Activated T-helper 17 cell treated with anti-CD3 and anti-CD28 coated beads, Interleukin-2, amount 50 U/mL, for 72 hours (primary cell): ENCODE data around the gene COL6A3. TPM values are rescaled to one million over a fixed set of nuclear protein-coding genes. Genes with fewer than 3 reads are reported as not detected.

Experiments used
- ATAC-seq: fragments of 150-1000 bp; cut with Tn5 transposase; replicated peaks from 2 replicates; pipeline ENCODE4 v1.10.0; 2021; ENCODE audit warnings: mild to moderate bottlenecking, moderate library complexity
- H3K27ac Mint-ChIP-seq: one replicate; pipeline ENCODE4 v1.8.0; 2022; ENCODE audit warnings: mixed read lengths
- H3K27me3 Mint-ChIP-seq: one replicate; pipeline ENCODE4 v1.8.0; 2022; ENCODE audit warnings: mixed read lengths
- H3K36me3 Mint-ChIP-seq: one replicate; pipeline ENCODE4 v1.8.0; 2022; ENCODE audit warnings: low read depth, mild to moderate bottlenecking, mixed read lengths
- H3K4me1 Mint-ChIP-seq: one replicate; pipeline ENCODE4 v1.8.0; 2022; ENCODE audit warnings: mixed read lengths
- H3K4me3 Mint-ChIP-seq: one replicate; pipeline ENCODE4 v1.8.0; 2022; ENCODE audit warnings: mild to moderate bottlenecking, mixed read lengths
- H3K9me3 Mint-ChIP-seq: one replicate; pipeline ENCODE4 v1.8.0; 2022; ENCODE audit warnings: mixed read lengths
- total RNA-seq, 2 donors: library from RNA; stranded (reverse); gene quantifications; one replicate each; pipeline ENCODE4 v1.2.3, GENCODE V29; 2022

The COL6A3 gene
- total RNA-seq, 2 donors from 2014 or later: 10.6 to 30.7 TPM

DNA sequence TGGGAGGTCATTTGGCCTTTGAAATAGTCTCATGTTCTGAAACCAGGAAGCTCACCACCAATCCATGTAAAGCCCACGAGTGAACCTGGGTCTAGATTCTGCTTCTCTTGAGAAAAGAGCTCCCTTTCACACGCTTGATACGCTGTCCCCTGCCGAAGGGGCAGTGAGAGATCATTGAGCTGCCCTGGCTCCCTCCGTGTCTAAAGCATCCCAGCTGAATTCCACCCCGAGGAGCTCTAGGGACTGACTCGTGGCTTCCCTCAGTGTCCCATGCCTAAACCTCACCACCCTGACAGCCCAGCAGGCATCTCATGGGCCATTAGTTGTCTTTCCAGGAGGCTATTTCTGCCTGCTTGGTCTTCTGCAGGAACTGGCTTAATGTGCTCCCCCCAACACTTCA is 68.6 kb downstream of the COL6A3 start:
- Mint-ChIP-seq H3K27ac (no peak overlapping the region), H3K9me3 (no peaks in the 10 kb centered on the region), H3K36me3 (peaks cover 4% of the 10 kb centered on the region), H3K4me3 (no peak overlapping the region), H3K4me1 (no peaks in the 10 kb centered on the region), H3K27me3 (no peaks in the 10 kb centered on the region)
- no peak for ATAC-seq

DNA sequence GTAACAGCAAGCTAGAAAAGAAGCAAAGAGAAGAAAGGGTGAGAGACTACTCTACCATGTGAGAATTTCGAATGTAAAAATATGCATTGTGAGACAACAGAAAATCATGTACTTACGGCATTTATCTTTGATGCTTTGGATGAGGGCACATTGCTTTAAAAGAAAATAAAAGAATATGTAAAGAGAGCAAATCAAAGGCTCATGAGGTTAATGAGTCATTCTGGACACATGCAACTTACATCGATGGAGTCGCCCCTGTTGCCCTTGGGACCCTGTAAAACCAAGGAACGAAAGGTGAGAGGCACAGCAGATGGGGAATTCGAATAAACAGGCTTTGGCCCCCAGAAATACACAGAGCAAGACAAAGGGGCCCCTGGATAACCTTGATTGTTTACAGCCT is 69.0 kb downstream of the COL6A3 start:
- Mint-ChIP-seq H3K36me3 (peaks cover 4% of the 10 kb centered on the region), H3K9me3 (no peaks in the 10 kb centered on the region), H3K27me3 (no peaks in the 10 kb centered on the region), H3K27ac (no peak overlapping the region), H3K4me1 (no peaks in the 10 kb centered on the region), H3K4me3 (no peak overlapping the region)
- ATAC-seq: no peak

DNA sequence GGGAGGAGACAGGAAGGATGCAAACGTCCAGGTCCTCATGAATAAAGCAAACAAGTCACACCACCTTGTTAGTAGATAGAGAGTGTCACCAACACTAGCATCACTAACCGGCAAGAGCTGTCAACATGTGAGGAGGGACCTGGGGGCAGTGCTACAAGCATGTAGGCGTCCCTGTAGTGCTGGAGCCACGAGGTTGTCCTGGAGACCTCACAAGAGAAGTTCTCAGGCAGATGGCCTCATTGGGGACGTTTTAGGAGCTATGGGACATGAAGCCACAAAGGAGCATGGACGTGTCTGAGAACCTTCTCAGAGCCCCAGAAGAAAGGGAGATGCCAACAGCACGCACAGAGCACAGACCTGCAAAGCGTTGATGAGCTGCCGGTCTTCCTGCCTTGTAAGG is 70.0 kb downstream of the COL6A3 start:
- no peaks in the 10 kb centered on the region for H3K9me3 Mint-ChIP-seq

DNA sequence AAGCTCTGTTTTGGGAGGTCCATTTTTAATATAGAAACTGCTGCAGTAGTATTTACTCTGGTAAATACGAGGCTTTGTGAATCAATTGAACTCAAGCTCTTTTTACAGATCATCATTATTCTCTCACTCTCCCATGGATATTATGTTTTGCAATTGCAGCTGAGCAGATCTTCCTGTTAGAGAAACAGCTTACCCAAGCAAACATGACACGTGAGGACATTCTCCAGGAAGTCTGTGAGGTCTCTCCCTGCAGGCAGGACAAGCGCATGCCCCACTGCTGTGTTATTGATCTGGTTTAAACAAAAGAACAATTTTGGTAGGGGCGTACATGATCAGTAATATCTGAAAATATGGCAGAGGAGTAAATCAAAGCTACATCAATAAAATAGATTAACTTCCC is 72.1 kb downstream of the COL6A3 start:
- no peak for ATAC-seq
- Mint-ChIP-seq H3K27me3 (no peaks in the 10 kb centered on the region), H3K9me3 (no peaks in the 10 kb centered on the region), H3K27ac (no peak overlapping the region), H3K4me1 (no peaks in the 10 kb centered on the region), H3K4me3 (no peak overlapping the region), H3K36me3 (peaks cover 4% of the 10 kb centered on the region)

More for the DNA sequence above, 70.0 kb downstream of the COL6A3 start:
- no peaks in the 10 kb centered on the region for H3K4me1 Mint-ChIP-seq
- no peaks in the 10 kb centered on the region for H3K27me3 Mint-ChIP-seq
- no peak overlapping the region for H3K27ac Mint-ChIP-seq
- ATAC-seq: no peak
- H3K4me3 Mint-ChIP-seq: no peak overlapping the region
- H3K36me3 Mint-ChIP-seq: peaks cover 4% of the 10 kb centered on the region

DNA sequence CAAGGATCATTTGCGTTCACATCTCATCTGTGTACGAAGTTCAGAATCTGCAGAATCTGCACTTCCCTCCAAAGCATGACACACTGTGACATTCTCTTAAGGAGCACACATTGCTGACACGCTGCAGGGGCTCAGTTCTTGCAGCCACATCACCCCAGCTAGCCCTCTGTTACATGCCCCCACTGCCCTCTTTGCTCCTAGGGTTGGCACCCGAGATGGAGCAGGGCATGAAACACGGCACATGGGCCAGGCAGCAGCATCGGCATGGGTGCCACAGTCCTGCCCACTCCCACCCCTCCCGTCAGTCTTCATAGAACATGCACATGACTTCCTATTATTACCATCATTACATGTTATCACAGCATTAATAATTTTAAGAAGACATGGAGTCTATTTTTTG is 76.4 kb downstream of the COL6A3 start:
- no peak overlapping the region for H3K4me3 Mint-ChIP-seq
- H3K27ac Mint-ChIP-seq: no peak overlapping the region
- peaks cover 18% of the 10 kb centered on the region for H3K36me3 Mint-ChIP-seq

DNA sequence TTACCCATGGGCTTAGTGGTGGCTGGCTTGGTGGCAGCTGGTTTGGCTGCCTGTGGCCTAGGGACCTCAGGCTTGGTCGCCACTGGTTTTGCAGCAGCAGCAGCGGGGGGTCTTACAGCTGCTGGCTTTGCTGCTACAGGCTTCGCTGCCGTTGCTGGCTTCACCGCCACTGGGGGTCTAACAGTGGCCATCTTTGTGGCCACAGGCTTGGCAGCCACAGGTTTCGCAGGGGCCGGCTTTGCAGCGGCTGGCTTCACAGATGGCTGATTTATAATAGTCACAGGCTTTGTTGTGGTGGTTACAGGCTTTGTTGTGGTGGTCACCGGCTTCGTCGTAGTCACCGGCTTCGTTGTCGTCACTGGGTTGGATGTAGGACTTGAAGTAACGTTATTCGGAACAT is 77.8 kb downstream of the COL6A3 start:
- Mint-ChIP-seq H3K27me3 (no peaks in the 10 kb centered on the region), H3K4me3 (no peak overlapping the region), H3K27ac (no peak overlapping the region), H3K9me3 (no peaks in the 10 kb centered on the region), H3K4me1 (no peaks in the 10 kb centered on the region), H3K36me3 (peaks cover 14% of the 10 kb centered on the region)
- ATAC-seq: no peak

More for the DNA sequence above, 76.4 kb downstream of the COL6A3 start:
- ATAC-seq: no peak
- Mint-ChIP-seq H3K27me3 (no peaks in the 10 kb centered on the region), H3K9me3 (no peaks in the 10 kb centered on the region), H3K4me1 (no peaks in the 10 kb centered on the region)

DNA sequence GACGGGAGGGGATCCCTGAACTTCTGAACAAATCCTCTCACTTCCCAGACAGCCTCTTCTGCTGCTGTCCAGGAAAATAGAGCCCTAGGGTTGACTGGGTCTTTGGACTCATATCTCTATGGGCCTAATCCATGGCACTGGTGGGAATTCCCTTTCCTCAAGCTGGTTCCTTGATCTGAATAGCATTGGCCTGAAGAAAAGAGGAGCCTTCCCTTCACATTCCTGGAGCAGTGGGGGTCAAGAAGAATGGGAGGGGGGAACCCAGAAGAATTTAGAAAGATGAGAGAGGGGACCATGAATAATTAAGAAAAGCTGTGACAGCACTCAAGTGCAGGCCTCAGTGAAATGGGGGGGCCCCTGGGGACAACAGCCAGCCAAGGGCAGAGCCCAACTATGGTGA is 80.2 kb downstream of the COL6A3 start:
- Mint-ChIP-seq H3K4me3 (no peak overlapping the region), H3K27ac (no peak overlapping the region), H3K36me3 (peaks cover 14% of the 10 kb centered on the region), H3K9me3 (no peaks in the 10 kb centered on the region), H3K27me3 (no peaks in the 10 kb centered on the region), H3K4me1 (no peaks in the 10 kb centered on the region)
- no peak for ATAC-seq

DNA sequence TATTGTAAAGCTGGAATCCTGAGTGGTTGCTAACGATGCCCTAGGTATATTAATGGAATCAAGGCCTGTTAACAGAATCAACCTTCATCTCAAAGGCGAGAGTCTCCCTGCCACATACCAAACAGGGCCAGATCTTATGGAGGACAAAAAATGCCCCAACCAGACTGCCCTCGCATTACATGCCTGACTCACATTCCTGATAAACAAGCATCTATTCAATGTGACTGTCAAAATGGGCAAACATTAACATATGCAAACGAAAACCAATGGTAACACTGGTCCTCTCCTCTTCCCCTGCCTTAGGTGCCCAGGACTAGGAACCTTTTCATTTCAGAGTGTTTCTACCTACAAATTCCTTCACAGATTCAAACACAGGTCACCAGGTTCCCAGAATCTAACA is 83.4 kb downstream of the COL6A3 start:
- Mint-ChIP-seq H3K4me1 (no peaks in the 10 kb centered on the region), H3K36me3 (peaks cover 10% of the 10 kb centered on the region), H3K27ac (no peak overlapping the region), H3K9me3 (no peaks in the 10 kb centered on the region), H3K27me3 (no peaks in the 10 kb centered on the region), H3K4me3 (no peak overlapping the region)
- ATAC-seq: no peak

DNA sequence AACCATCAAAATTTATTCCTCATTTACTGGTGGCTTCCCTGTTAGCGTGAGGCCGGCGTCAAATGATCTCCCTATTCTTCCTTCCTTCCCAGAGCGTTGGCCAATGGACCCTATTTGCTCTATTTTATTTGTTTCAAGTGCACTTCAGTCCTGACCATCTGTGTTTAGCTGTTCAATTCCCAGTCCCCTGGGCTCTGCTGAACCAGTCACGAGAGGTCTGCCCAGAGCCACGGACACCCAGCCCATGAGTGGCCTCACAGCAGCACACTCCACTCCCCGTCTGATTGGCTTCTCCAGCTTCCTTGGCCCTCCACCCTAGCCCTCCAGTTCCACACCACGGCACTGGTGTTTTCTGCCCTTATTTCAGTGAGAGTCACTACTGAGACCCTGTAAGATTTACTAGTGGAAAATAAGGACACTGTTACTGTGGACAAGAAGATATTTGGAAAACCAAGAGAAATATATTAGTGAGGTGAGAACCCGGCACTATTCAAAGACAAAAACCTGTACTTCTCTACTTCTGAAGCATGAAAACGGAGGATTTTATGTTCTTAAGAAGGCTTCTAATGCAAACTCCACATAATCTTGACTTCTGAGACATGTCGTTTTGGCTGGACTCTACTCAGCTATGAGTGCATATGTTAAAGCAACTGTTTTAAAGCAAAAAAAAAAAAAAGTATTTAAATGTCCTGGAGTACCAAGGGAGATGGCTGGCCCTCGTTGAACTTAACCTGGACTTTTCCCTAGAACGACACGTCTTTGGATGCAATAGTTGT is 86.6 kb downstream of the COL6A3 start:
- ATAC-seq: no peak
- Mint-ChIP-seq H3K27me3 (no peaks in the 10 kb centered on the region), H3K4me3 (no peak overlapping the region), H3K9me3 (no peaks in the 10 kb centered on the region), H3K4me1 (no peaks in the 10 kb centered on the region), H3K36me3 (no peaks in the 10 kb centered on the region), H3K27ac (no peak overlapping the region)

DNA sequence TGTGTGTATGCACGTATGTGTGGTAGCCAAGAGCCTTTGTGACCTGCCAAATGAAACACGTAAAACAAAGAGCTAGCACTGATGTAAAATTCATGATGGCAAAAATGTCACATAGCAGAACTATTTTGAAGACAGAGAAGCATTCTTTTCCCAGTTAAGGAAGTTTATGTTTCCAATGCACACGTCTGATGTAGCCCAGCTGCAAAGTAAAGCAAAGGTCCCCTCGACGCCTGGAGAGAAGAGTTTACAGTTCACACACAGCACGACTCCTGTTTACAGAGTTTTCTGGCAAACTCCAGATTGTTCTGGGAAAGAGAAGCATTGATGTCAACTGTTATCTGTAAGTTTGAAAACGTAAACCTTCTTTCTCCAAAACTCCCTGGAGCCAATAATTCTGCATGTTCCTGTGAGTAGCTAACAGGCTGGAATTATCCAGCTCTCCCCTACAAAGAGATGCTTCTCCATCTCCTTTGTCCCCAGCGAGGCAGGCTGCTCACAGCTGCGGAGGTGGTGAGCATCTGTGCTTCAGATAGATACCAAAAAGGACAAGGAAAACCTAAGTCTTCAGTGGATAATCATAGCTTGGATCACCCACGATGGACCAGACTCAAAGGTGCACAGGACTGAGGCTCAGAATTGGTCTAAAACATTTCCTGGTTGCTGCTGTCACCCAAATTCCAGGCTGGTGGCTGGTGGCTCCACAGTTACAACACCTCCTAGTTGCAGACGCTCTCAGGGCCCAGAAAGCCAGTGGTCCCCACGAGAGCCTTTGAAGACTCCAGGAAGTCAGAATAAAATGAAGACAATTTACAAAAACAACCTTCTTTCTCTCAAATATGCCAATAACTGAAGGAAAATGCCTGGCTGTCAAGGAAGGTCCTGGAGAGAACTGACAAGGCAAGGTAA is 87.4 kb downstream of the COL6A3 start:
- Mint-ChIP-seq H3K9me3 (no peaks in the 10 kb centered on the region), H3K27ac (no peak overlapping the region)
- ATAC-seq: no peak

DNA sequence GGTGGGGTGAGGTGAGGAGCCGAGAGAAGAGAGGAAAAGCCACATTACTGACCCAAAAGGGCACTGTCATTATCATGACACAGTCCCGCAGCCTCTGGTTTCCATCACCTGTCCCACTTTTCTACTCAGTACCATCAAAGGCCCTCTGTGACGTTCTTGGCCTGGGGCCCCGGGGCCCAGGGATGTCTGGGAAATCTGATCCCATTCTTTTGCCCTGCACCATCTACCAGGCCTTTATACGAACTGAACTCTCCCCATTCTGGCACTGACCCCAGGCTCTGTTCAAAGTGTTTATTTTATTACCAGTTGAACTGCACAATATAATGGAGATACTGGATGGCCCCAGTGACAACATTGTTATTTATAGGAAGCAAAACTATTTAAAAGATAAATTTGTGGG is 89.1 kb downstream of the COL6A3 start:
- H3K27ac Mint-ChIP-seq: no peak overlapping the region
- ATAC-seq: no peak
- no peaks in the 10 kb centered on the region for H3K4me1 Mint-ChIP-seq
- H3K9me3 Mint-ChIP-seq: no peaks in the 10 kb centered on the region
- no peaks in the 10 kb centered on the region for H3K36me3 Mint-ChIP-seq
- peaks cover 4% of the 10 kb centered on the region for H3K27me3 Mint-ChIP-seq
- H3K4me3 Mint-ChIP-seq: no peak overlapping the region

More for the DNA sequence above, 87.4 kb downstream of the COL6A3 start:
- H3K27me3 Mint-ChIP-seq: no peaks in the 10 kb centered on the region
- no peaks in the 10 kb centered on the region for H3K36me3 Mint-ChIP-seq
- H3K4me1 Mint-ChIP-seq: no peaks in the 10 kb centered on the region
- no peak overlapping the region for H3K4me3 Mint-ChIP-seq

DNA sequence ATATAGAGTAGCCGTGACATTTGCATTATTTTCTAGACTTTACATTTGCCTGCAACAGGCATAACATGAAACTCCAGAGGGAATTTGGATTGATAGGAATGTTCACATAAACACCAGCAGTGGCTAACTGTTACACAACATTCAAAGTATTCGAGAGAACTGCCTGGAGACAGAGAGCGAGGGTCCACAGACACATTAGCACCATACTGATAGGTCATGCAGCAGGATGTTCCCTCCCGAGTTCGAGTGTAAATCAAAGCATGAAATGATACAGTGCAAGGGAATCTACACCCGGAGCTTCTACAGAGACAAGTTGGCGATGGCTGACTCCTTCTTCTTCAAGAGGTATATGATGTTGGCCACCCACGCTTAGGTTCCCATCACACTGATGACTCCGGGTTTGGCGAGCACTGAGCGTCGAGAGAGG is 89.5 kb downstream of the COL6A3 start:
- peaks cover 4% of the 10 kb centered on the region for H3K27me3 Mint-ChIP-seq
- H3K4me3 Mint-ChIP-seq: no peak overlapping the region
- no peak for ATAC-seq

DNA sequence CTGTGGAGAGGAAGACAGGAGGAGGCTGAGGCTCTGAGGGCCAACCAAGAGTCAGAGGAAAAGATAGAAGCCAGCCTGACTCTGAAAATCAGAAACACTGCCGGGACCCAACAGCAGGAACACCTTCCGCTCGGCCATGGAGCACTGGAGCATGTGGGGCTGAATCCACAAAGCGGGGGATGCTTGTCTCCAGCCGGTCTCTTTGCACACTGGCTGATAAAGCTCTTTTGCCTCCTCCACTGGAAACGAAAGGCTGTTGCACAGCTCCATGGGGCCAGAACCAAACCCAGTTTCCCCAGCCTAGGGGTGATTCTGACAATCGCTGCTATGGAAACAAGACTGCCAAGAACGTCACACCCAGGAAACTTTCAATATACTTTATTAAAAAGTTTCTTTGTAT is 90.3 kb downstream of the COL6A3 start:
- no peak for ATAC-seq
- Mint-ChIP-seq H3K27me3 (peaks cover 8% of the 10 kb centered on the region), H3K4me1 (no peaks in the 10 kb centered on the region), H3K27ac (no peak overlapping the region), H3K36me3 (no peaks in the 10 kb centered on the region), H3K4me3 (no peak overlapping the region), H3K9me3 (no peaks in the 10 kb centered on the region)

More for the DNA sequence above, 89.5 kb downstream of the COL6A3 start:
- Mint-ChIP-seq H3K36me3 (no peaks in the 10 kb centered on the region), H3K27ac (no peak overlapping the region), H3K4me1 (no peaks in the 10 kb centered on the region), H3K9me3 (no peaks in the 10 kb centered on the region)

DNA sequence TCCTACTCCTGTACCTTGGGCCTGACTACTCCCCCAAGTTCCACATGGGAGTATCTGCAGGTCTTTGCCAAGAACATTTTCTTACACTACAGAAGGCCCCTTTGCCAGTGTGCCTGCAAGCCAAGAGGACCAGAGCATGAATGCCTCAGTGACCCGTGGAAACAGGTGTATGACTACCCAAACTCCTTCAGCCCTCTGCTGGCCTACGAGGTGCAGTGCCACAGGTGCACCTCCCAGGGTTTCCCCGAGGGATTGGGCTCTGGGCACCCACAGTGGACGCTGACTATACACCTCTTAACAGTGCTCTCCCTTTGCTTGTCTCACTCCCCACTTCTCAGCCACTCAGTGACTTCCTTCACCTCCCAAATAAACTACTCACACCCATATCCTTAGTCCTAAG is 91.4 kb downstream of the COL6A3 start:
- H3K27me3 Mint-ChIP-seq: peaks cover 8% of the 10 kb centered on the region
- ATAC-seq: peak; percentile 62
- no peak overlapping the region for H3K4me3 Mint-ChIP-seq
- no peak overlapping the region for H3K27ac Mint-ChIP-seq
- no peaks in the 10 kb centered on the region for H3K9me3 Mint-ChIP-seq
- no peaks in the 10 kb centered on the region for H3K4me1 Mint-ChIP-seq
- no peaks in the 10 kb centered on the region for H3K36me3 Mint-ChIP-seq

DNA sequence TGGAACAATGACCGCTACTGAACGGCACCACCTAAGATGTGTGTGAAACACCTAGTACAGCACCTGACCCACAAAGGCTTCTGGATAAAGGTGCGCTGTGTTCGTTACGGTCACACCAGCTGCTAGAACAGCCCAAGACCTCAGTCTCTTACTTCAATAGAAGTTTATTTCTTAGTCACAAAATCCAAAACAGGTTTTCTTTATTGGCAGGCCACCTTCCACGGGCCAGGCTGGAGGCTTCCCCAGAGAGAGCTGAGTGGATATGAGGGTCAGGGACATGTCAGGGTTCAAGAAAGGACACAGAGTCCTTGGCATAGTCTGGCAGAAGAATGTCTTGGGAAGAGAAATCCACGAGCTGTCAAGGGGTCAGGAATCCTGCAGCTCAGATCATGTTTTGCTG is 92.2 kb downstream of the COL6A3 start:
- H3K36me3 Mint-ChIP-seq: no peaks in the 10 kb centered on the region
- no peaks in the 10 kb centered on the region for H3K4me1 Mint-ChIP-seq
- peaks cover 8% of the 10 kb centered on the region for H3K27me3 Mint-ChIP-seq
- no peak overlapping the region for H3K4me3 Mint-ChIP-seq
- H3K27ac Mint-ChIP-seq: no peak overlapping the region
- no peak for ATAC-seq
- no peaks in the 10 kb centered on the region for H3K9me3 Mint-ChIP-seq
